OCI-LY1 (cell line): ENCODE results near the gene SEC14L1.

Experiments used
- H2AFZ ChIP-seq: fragments of 200-600 bp; sonication (generic), shearing (Covaris generic); 2 replicates; pipeline ENCODE4 v1.6.0; 2014; ENCODE audit warnings: antibody characterized with exemption, mild to moderate bottlenecking, low read length
- H3F3A ChIP-seq: fragments of 200-600 bp; sonication (generic), shearing (Covaris generic); 2 replicates; pipeline ENCODE4 v1.6.0; 2014; ENCODE audit warnings: mild to moderate bottlenecking, antibody characterized with exemption, low read length, moderate library complexity; ENCODE audit not compliant: insufficient read depth
- H3K27ac ChIP-seq: fragments of 200-600 bp; sonication (generic); 2 replicates; pipeline ENCODE4 v1.5.1; 2014; ENCODE audit warnings: low read length, mixed run types, mild to moderate bottlenecking, low read depth; ENCODE audit not compliant: poor library complexity, severe bottlenecking
- H3K27me3 ChIP-seq: fragments of 200-600 bp; sonication (generic); 2 replicates; pipeline ENCODE4 v1.6.0; 2014; ENCODE audit warnings: antibody characterized with exemption, mild to moderate bottlenecking, low read length, moderate library complexity; ENCODE audit not compliant: insufficient read depth
- H3K36me3 ChIP-seq: fragments of 200-600 bp; sonication (generic); 2 replicates; pipeline ENCODE4 v1.6.1; 2014; ENCODE audit warnings: mild to moderate bottlenecking, antibody characterized with exemption, low read length, moderate library complexity, mixed read lengths; ENCODE audit not compliant: insufficient read depth
- H3K4me1 ChIP-seq: fragments of 200-600 bp; sonication (generic); 2 replicates; pipeline ENCODE4 v1.5.1; 2014; ENCODE audit warnings: mild to moderate bottlenecking, low read length, moderate library complexity; ENCODE audit not compliant: insufficient read depth, severe bottlenecking
- H3K4me2 ChIP-seq: fragments of 200-600 bp; sonication (generic), shearing (Covaris generic); 2 replicates; pipeline ENCODE4 v1.6.1; 2014; ENCODE audit warnings: low read length
- H3K4me3 ChIP-seq: fragments of 200-600 bp; sonication (generic); 2 replicates; pipeline ENCODE4 v1.5.1; 2014; ENCODE audit warnings: low read length, low read depth, mild to moderate bottlenecking, mixed read lengths; ENCODE audit not compliant: poor library complexity, severe bottlenecking
- H3K79me2 ChIP-seq: fragments of 200-600 bp; shearing (Covaris generic); 2 replicates; pipeline ENCODE4 v1.6.1; 2016; ENCODE audit warnings: mixed run types, low read length, mixed read lengths; ENCODE audit not compliant: insufficient read depth
- H3K9ac ChIP-seq: fragments of 200-600 bp; sonication (generic), shearing (Covaris generic); 2 replicates; pipeline ENCODE4 v1.6.1; 2014; ENCODE audit warnings: mild to moderate bottlenecking, low read length, mixed read lengths
- H3K9me2 ChIP-seq: fragments of 200-600 bp; sonication (generic), shearing (Covaris generic); 2 replicates; pipeline ENCODE4 v1.6.1; 2014; ENCODE audit warnings: low read depth, mild to moderate bottlenecking, low read length, mixed read lengths
- H3K9me3 ChIP-seq: fragments of 200-600 bp; shearing (Covaris generic); 2 replicates; pipeline ENCODE4 v1.6.1; 2014; ENCODE audit warnings: low read length, mixed read lengths
- H4K20me1 ChIP-seq: fragments of 200-600 bp; sonication (generic), shearing (Covaris generic); 2 replicates; pipeline ENCODE4 v1.6.0; 2016; ENCODE audit warnings: mild to moderate bottlenecking, low read length; ENCODE audit not compliant: insufficient read depth
- CTCF ChIP-seq: fragments of 200-600 bp; sonication (generic), shearing (Covaris generic); IDR thresholded peaks from 2 replicates; pipeline ENCODE4 v1.5.1; 2017; ENCODE audit warnings: mild to moderate bottlenecking, antibody characterized with exemption, low read length, moderate library complexity, mixed read lengths
- EZH2 ChIP-seq: fragments of 200-600 bp; sonication (generic), shearing (Covaris generic); IDR thresholded peaks from 2 replicates; pipeline ENCODE4 v1.8.0; 2017; ENCODE audit warnings: borderline replicate concordance, mixed run types, mild to moderate bottlenecking, antibody characterized with exemption, low read length, moderate library complexity, mixed read lengths

SEC14L1 gene

GRCh38 chr17:77185137-77185536, 44.4 kb downstream of the SEC14L1 start:
- Histone ChIP-seq H3K9ac (no peak overlapping the region), H2AFZ (no peak overlapping the region), H3K4me2 (no peak overlapping the region), H3K36me3 (peaks cover 17% of the 10 kb centered on the region), H3K4me1 (peaks cover 82% of the 10 kb centered on the region), H4K20me1 (no peaks in the 10 kb centered on the region), H3F3A (no peaks in the 10 kb centered on the region), H3K9me3 (no peaks in the 10 kb centered on the region), H3K27me3 (no peaks in the 10 kb centered on the region), H3K4me3 (no peak overlapping the region), H3K27ac (no peak overlapping the region), H3K9me2 (no peaks in the 10 kb centered on the region), H3K79me2 (peaks cover 27% of the 10 kb centered on the region)
- no peak for TF ChIP-seq CTCF
- no peak for TF ChIP-seq EZH2

- TF ChIP-seq CTCF (no peak), EZH2 (no peak)
- peaks cover 20% of the 10 kb centered on the region for H3K79me2 ChIP-seq
- H3K9ac ChIP-seq, result no peak overlapping the region
- peak overlapping the region; percentile 18; the same call in 1 of the 2 replicates for H3K4me2 ChIP-seq
- peaks cover 82% of the 10 kb centered on the region for H3K4me1 ChIP-seq
- no peak overlapping the region for H3K4me3 ChIP-seq
- H3K27ac ChIP-seq, result peak overlapping the region; percentile 24
- H3K9me3 ChIP-seq, result no peaks in the 10 kb centered on the region
- no peak overlapping the region for H2AFZ ChIP-seq
- H3F3A ChIP-seq, result no peaks in the 10 kb centered on the region
- no peaks in the 10 kb centered on the region for H3K27me3 ChIP-seq
- no peaks in the 10 kb centered on the region for H4K20me1 ChIP-seq
- no peaks in the 10 kb centered on the region for H3K9me2 ChIP-seq
- H3K36me3 ChIP-seq, result peaks cover 16% of the 10 kb centered on the region; the same call in 1 of the 2 replicates
Measured at GRCh38 chr17:77186141-77186604, 45.4 kb downstream of the SEC14L1 start.

DNA sequence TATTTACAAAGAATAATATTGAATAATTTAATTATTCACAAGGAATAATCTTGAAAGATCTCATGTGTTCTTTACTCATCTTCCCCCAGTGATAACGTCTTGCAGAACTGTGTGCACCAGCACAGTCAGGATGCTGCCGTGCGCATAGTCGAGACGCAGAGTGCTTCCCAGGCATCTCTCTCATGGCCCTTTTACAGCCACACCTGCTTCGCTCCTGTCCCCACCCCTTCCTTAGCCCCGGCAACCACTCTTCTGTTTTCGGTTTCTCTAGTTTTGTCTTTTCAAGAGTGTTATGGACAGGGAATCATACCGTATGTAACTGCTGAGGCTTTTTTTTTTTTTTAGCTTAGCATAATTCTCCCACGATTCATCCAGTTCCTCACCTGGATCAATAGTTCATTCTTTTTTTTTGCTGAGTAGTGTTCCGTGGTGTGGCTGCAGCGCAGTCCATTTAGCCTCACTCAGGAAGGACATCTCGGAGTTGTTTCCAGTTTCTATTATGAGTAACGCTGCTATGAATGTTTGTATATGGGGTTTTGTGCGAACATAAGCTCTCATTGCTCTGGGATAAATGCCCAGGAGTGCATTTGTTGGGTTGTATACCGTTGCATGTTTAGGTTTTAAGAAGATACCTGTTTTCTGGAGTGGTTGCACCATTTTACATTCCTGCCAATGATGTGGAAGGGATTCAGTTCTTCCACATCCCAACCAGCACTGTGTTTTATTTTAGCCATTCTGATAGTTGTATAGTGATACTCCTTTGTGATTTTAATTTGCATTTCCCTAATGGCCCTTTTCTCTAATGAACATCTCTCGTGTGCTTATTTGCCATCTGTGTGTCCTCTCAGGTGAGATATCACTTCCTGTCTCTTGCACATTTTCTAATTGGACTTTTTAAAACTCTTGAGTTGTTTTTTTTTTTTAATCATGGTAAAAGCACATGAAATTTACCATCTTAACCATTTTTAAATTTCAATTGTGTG, 47.6 kb downstream of the SEC14L1 start:
- Histone ChIP-seq H3K9me2 (no peaks in the 10 kb centered on the region), H4K20me1 (no peaks in the 10 kb centered on the region), H3K4me1 (peaks cover 65% of the 10 kb centered on the region), H3K4me3 (peak overlapping the region; percentile 31), H2AFZ (no peak overlapping the region), H3K27me3 (no peaks in the 10 kb centered on the region), H3F3A (no peaks in the 10 kb centered on the region), H3K9me3 (no peaks in the 10 kb centered on the region), H3K9ac (peak overlapping the region; percentile 24; the same call in 1 of the 2 replicates), H3K36me3 (peaks cover 38% of the 10 kb centered on the region), H3K27ac (peak overlapping the region; percentile 75), H3K4me2 (peak overlapping the region; percentile 58), H3K79me2 (peaks cover 10% of the 10 kb centered on the region)
- TF ChIP-seq CTCF (no peak), EZH2 (no peak)
